Large intestine (tissue), 3 donors: ENCODE results near the gene CCR3. TPM values are rescaled to one million over a fixed set of nuclear protein-coding genes. Genes with fewer than 3 reads are reported as not detected.
A peak's percentile ranks its signal among the peaks of the same experiment; 100 is the strongest.

Experiments used
- DNase-seq, 2 donors: peaks; one replicate each; pipeline versions ENCODE4 v3.0.0 to v3.0.0-alpha.2; 2013
- H3K27ac ChIP-seq: one replicate; pipeline ENCODE4 v1.5.1; 2013; ENCODE audit warnings: low read length
- H3K27me3 ChIP-seq: 2 replicates; pipeline ENCODE4 v1.6.1; 2013; ENCODE audit warnings: low read length; ENCODE audit not compliant: control insufficient read depth, insufficient read depth
- H3K36me3 ChIP-seq: 2 replicates; pipeline ENCODE4 v1.6.1; 2013; ENCODE audit warnings: low read length; ENCODE audit not compliant: control insufficient read depth, insufficient read depth
- H3K4me1 ChIP-seq: one replicate; pipeline ENCODE4 v1.6.1; 2013; ENCODE audit warnings: low read length; ENCODE audit not compliant: control insufficient read depth, insufficient read depth
- H3K4me3 ChIP-seq: one replicate; pipeline ENCODE4 v1.5.1; 2013; ENCODE audit warnings: low read length
- H3K9me3 ChIP-seq: one replicate; pipeline ENCODE4 v1.6.1; 2013; ENCODE audit warnings: mild to moderate bottlenecking, low read depth, low read length, moderate library complexity; ENCODE audit not compliant: control insufficient read depth
- WGBS: methylation state at CpG from one replicate; pipeline ENCODE4 v1.1.5; 2013; ENCODE audit warnings: low lambda C conversion rate; ENCODE audit not compliant: insufficient coverage; 5-methylcytosine and 5-hydroxymethylcytosine counted together
- polyA plus RNA-seq: library from polyadenylated mRNA; unstranded; fragments of 120-200 nt; gene quantifications from one replicate; pipeline ENCODE4 v1.2.1, GENCODE V29; 2013

CCR3 gene
- polyA plus RNA-seq, 1 donor, result 0.15 TPM

DNA sequence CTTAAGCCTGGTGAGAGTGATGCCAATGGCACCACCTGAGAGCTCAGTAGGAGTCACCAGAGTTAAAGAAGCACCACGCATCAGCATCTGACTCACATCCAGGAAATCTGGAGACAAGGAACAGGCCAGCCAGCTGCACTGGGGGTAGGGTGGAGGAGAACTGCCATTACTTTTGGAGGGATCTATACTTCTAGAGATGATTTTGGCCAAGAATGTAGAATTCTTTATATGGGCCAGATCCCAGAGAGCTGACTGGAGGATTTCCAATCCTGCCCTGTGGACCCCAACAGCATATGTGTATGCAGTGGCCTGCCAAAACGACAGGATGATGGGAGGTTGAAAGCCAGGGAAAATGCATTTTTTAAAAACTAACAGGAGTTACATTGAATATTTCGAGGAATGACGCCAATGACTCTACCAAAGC lies 29.8 kb downstream of the CCR3 start:
- Histone ChIP-seq H3K27me3 (peaks cover 4% of the 10 kb centered on the region), H3K9me3 (no peaks in the 10 kb centered on the region), H3K36me3 (no peaks in the 10 kb centered on the region), H3K4me3 (no peak overlapping the region), H3K4me1 (no peaks in the 10 kb centered on the region), H3K27ac (no peak overlapping the region)
- DNase-seq, result no peak
- WGBS, result 50% methylated on average over 1 of the region's 4 CpGs

DNA sequence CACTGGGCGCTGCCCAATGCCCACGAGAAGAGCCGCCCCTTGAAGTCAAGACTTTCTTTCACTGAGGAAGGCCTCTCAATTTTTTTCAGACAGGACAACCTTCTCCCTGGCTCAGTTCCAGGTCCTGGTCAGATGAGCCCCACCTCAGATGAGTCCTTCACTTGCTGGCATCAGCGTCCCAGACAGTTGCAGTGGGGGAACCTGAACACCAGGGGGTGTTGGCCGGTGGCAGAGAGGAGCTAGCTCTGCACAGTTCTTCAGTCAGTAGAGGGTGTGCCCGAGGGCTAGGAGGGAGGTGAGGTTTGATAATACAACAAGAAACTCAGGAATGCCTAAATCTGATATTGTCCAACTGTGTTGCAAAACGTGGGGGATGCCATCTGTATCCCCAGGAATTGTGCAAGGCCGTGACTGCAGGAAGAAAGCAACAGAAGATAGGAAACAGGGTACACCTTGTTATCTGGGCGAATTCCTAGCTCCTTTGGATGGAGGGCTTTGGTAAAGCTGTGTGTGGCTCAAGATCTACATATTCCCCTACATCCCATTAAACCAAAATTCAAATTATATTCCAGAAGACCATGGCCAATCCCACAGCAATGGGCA lies 34.3 kb downstream of the CCR3 start:
- DNase-seq, result peak; percentile 27 to 31
- Histone ChIP-seq H3K27me3 (peaks cover 2% of the 10 kb centered on the region), H3K4me3 (no peak overlapping the region), H3K36me3 (no peaks in the 10 kb centered on the region), H3K27ac (no peak overlapping the region), H3K4me1 (no peaks in the 10 kb centered on the region), H3K9me3 (no peaks in the 10 kb centered on the region)
- WGBS, result 80% methylated on average over 1 of the region's 9 CpGs

DNA sequence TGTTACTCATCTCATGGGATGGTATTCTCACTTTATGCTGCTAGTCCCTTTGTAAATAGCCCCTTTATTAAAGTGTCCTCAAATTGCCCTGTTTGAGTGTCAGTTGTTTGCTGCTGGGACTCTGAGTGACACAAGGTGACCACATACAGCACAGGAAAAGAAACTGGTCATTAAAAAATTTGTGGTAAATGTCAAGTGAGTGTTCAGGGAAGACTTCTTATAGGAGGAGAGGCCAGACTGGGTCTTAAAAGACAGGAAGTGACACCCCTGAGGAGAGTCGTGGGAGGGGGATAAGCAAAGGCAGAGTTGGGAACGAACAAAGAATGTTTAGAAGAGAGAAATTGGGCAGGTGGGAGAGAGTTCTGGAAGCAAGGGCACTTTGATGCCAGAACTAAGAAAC lies 35.2 kb downstream of the CCR3 start:
- H3K4me3 ChIP-seq, result no peak overlapping the region
- no peak overlapping the region for H3K27ac ChIP-seq
- H3K27me3 ChIP-seq, result peaks cover under 1% of the 10 kb centered on the region
- no peaks in the 10 kb centered on the region for H3K4me1 ChIP-seq
- H3K36me3 ChIP-seq, result no peaks in the 10 kb centered on the region
- WGBS, result 83% methylated on average over 2 of the region's 2 CpGs
- no peaks in the 10 kb centered on the region for H3K9me3 ChIP-seq
- DNase-seq, result no peak

DNA sequence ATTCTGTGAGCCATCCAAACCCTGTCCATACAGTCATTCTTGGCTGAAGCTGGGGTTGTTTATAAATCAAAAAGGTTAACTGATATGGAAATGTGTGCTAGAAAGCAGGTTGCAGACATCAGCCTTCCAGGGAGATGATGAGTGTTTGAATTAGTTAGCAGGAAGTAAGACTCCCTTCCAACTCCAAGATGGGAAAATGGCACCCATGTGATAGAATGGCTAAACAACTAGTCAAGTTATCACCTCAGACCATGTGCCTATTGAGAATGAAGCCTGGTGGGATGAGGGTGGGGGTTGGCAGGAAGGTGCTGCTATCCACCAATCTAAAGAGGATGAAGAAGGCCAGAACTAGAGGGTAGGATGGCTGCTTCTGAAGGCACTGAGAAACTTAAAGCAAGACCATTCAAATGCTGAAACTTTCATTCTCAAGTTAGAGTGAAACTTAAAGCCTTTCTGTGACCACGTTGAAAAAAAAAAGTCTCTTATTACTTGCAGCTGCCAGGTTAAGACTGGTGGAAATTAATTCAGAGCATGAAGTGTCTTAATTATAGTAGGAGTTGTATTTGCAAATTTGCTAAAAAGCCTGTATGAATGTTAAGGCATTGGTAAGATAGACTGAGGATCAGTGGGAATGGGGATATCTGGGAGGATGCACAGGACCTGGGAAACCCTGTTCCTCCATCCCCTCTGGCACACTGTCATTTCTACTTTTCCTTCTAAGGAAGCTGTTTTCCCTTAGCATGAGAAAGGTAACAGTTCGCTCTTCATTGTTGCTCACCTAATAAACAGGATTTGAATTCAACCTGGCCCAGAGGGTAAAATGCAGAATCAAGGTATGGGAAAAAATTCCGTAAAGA lies 36.8 kb downstream of the CCR3 start:
- no peaks in the 10 kb centered on the region for H3K36me3 ChIP-seq
- no peak overlapping the region for H3K27ac ChIP-seq
- no peaks in the 10 kb centered on the region for H3K9me3 ChIP-seq
- no peaks in the 10 kb centered on the region for H3K4me1 ChIP-seq
- no peak overlapping the region for H3K4me3 ChIP-seq
- 96% methylated on average over 3 of the region's 3 CpGs for WGBS
- no peak for DNase-seq
- H3K27me3 ChIP-seq, result peaks cover 2% of the 10 kb centered on the region

DNA sequence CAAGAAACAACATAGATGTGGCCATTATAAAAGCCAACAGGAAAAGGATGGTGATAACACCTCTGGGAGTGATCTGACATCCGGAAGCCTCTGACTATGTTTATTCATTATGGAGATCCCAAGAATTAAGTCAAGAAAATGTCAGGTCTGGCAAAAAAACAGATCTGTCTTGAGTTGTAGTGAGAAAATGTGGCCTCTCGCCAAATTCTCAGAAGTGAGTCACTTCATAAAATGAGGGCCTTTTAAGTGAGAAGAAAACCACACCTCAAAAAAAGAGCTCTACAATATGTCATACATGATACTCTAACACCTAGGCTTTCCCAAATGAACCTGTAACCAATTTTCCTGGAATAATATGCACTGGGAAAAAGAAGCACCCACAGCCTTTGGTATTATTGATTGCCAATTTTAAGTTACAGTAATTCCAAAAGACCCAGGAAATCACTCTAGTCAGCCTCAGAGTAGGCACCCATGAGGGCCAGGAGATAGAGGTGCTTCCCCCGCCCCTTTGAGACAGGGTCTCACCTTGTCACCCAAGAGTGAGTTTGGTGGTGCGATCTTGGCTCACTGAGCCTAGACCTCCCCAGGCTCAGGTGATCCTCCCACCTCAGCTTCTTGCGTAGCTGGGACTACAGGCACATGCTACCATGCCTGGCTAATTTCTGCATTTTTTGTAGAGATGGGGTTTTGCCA lies 38.0 kb downstream of the CCR3 start:
- no peak overlapping the region for H3K4me3 ChIP-seq
- H3K4me1 ChIP-seq, result no peaks in the 10 kb centered on the region
- no peaks in the 10 kb centered on the region for H3K9me3 ChIP-seq
- DNase-seq, result no peak
- H3K36me3 ChIP-seq, result no peaks in the 10 kb centered on the region
- peaks cover 2% of the 10 kb centered on the region for H3K27me3 ChIP-seq
- H3K27ac ChIP-seq, result no peak overlapping the region
- WGBS, result 80% methylated on average over 1 of the region's 5 CpGs

DNA sequence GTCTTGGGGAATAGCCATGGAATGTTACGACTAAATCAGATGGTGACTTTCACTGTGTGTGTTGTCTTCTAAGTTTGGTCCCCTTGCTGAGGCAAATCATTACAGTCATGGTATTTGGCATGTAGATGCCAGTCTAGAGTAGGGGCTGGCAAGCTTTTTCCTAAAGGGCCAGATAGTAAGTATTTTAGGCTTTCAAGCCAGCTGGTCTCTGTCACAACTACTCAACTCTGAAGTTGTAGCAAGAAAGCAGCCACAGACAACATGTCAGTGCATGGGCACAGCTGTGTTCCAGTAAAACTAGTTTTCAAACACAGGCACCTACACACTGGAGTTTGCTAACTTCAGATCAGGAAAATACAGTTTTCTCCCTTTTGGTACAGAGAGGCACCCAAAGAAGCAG lies 39.3 kb downstream of the CCR3 start:
- Histone ChIP-seq H3K4me3 (no peak overlapping the region), H3K9me3 (no peaks in the 10 kb centered on the region), H3K36me3 (no peaks in the 10 kb centered on the region), H3K4me1 (no peaks in the 10 kb centered on the region), H3K27me3 (peaks cover 2% of the 10 kb centered on the region), H3K27ac (no peak overlapping the region)
- DNase-seq, result no peak
- WGBS, result no CpG with 5 or more reads among the region's 1 CpG

DNA sequence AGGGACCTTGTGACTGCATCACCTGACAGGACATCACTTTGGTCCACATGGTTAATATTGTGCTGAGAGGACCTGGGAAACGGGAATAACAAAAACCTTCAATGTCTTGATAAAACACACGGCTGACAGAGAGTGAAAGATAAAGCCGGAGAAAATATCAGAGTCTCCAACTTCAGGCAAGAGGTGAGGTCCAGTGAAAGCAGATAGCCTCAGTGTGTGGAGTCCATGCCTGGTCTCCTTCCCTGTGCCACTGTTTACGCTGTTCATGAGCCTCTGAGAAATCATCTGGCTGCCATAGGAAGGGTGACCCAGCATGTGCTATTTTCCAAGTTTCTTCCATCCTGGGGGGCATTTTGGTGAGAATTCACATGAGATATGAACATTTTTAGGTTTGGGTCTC lies 39.8 kb downstream of the CCR3 start:
- H3K27me3 ChIP-seq, result peaks cover 2% of the 10 kb centered on the region
- DNase-seq, result no peak
- H3K27ac ChIP-seq, result no peak overlapping the region
- no peaks in the 10 kb centered on the region for H3K4me1 ChIP-seq
- H3K4me3 ChIP-seq, result no peak overlapping the region
- WGBS, result no CpG with 5 or more reads among the region's 4 CpGs
- H3K36me3 ChIP-seq, result no peaks in the 10 kb centered on the region
- H3K9me3 ChIP-seq, result no peaks in the 10 kb centered on the region

DNA sequence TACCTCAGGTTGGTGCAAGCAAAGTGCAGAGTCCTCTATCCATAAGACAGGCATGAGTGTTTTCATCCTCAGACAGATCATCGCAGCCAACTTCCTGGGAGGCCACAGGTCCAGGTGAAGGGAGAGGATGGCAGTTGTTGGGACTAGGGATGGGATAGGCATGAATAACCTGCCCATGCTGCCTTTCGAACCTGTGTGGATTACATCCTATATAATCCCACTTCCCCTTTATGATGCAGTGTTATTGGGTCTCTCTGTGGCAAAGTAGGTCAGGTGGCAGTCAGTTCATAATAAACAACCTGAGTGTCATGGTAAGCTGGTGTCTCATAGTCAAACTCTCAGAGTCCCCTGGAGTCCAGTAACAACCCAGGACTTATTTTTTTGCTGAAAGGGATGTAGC lies 40.4 kb downstream of the CCR3 start:
- Histone ChIP-seq H3K4me1 (no peaks in the 10 kb centered on the region), H3K4me3 (no peak overlapping the region), H3K27ac (no peak overlapping the region), H3K27me3 (peaks cover 2% of the 10 kb centered on the region), H3K36me3 (no peaks in the 10 kb centered on the region), H3K9me3 (no peaks in the 10 kb centered on the region)
- WGBS, result no CpG with 5 or more reads among the region's 2 CpGs
- no peak for DNase-seq

DNA sequence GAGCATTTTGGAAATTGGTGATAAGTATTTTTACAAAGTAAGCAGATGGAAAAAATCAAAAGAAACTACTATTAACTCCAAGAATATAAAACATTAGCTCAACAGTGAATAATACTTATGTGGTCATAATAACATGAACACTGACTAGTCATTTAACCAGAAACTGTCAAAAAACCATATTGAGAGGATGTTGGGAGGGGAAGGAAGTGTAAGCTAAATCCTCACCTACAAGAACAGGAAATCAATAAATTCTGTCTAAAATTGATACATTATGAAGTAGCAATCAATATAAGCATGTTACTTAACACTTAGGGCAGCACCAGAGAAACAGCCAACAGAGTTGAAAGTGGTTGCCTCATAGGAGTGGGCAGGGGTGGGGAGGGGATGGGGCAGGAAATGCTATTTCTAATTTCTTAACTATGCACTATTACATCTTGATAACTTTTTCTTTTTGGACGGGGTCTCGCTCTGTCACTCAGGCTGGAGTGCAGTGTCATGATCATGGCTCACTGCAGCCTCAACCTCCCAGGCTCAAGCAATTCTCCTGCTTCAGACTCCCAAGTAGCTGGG lies 41.7 kb downstream of the CCR3 start:
- Histone ChIP-seq H3K36me3 (no peaks in the 10 kb centered on the region), H3K27me3 (peaks cover 2% of the 10 kb centered on the region), H3K27ac (no peak overlapping the region), H3K9me3 (no peaks in the 10 kb centered on the region), H3K4me1 (no peaks in the 10 kb centered on the region), H3K4me3 (no peak overlapping the region)
- WGBS, result no CpG with 5 or more reads among the region's 2 CpGs
- DNase-seq, result no peak

DNA sequence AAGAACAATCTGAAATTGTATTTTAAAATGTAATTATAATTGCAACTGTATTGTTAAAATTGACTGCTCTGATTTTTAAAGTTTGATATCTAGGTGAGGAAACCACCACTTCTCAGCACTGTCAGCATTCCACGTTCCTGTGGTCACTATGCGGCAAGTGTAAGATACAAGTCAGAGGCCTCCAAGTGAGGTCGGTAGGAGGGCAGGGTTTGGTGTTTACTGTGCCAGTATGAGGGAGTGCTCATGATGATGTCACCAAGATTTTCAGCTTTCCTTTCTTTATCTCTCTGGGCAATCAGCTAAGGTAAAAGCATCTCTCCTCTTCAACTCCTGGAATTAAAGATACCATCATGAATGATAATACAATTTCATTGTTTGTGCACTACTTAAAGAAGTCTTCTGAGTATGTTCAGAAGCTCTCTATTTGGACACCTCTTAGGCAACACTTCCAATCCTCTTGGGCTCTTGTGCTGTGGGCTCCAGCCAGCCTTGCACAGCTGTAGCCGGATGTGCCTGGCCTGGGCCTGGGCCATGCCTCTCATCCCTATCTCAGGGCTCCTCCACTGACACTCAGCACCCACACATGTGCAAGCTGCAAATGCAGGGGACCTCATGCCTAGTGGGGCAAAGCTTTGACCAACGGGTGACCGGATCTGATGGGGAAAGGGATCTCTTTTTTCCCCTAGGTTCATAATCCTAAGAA lies 42.9 kb downstream of the CCR3 start:
- WGBS, result no CpG with 5 or more reads among the region's 6 CpGs
- no peak for DNase-seq

More for the DNA sequence above, 42.9 kb downstream of the CCR3 start:
- Histone ChIP-seq H3K27ac (no peak overlapping the region), H3K9me3 (no peaks in the 10 kb centered on the region), H3K27me3 (peaks cover 2% of the 10 kb centered on the region), H3K36me3 (no peaks in the 10 kb centered on the region), H3K4me3 (no peak overlapping the region), H3K4me1 (no peaks in the 10 kb centered on the region)
